K562 (cell line): ENCODE measurements around the gene SKAP1. TPM values are rescaled to one million over a fixed set of nuclear protein-coding genes. Genes with fewer than 3 reads are reported as not detected.

Source experiments
- HNRNPLL ChIP-seq: fragments of 200-400 bp; formaldehyde crosslinking; IDR thresholded peaks from 2 replicates; pipeline ENCODE4 v1.6.1; 2017; ENCODE audit warnings: low read length, low read depth, mild to moderate bottlenecking; ENCODE audit not compliant: poor library complexity, severe bottlenecking
- HOXB6 ChIP-seq: fragments of 250-450 bp; sonication (Bioruptor Pico); IDR thresholded peaks from 2 replicates; pipeline ENCODE4 v1.5.1; 2022; ENCODE audit warnings: mild to moderate bottlenecking, borderline replicate concordance
- NR2C2 ChIP-seq, 2 experiments: fragments of 200-800 bp in 1 of 2; sonication (Bioruptor generic) in 1 of 2; sonication (generic) in 1 of 2; formaldehyde crosslinking in 1 of 2; IDR thresholded peaks; 2 replicates each; pipeline versions ENCODE4 v1.6.1 to v1.8.0; 2016 to 2022; ENCODE audit warnings: mild to moderate bottlenecking in 1 of 2, missing compliant biosample characterization in 1 of 2, missing genetic modification characterization in 1 of 2, missing genetic modification reagents in 1 of 2
- SP1 ChIP-seq: sonication (generic); formaldehyde crosslinking; IDR thresholded peaks from 2 replicates; pipeline ENCODE4 v1.8.1; 2022; ENCODE audit warnings: mild to moderate bottlenecking, missing genetic modification reagents
- ZNF197 ChIP-seq: fragments of 200-800 bp; sonication (Bioruptor generic); IDR thresholded peaks from 2 replicates; pipeline ENCODE4 v1.6.1; 2016; ENCODE audit warnings: low read depth, missing genetic modification characterization, missing compliant biosample characterization
- polyA plus RNA-seq, 8 experiments: library from polyadenylated mRNA; depleted of rRNA in 4 of 8; stranded (reverse) in 5 of 8; unstranded in 3 of 8; fragments of >200 nt; fragmentation: Nextera tagmentation in 2 of 8; fragmentation: Illumina TruSeq in 1 of 8; extraction: Ambion mirVana in 2 of 8; extraction: Trizol in 1 of 8; gene quantifications; 2 replicates each; pipeline versions ENCODE4 v1.2.1 to v1.2.3, GENCODE V29; 2011 to 2014; ENCODE audit warnings: inconsistent platforms in 1 of 8, missing spikeins in 1 of 8
- total RNA-seq, 7 experiments: library from RNA; depleted of rRNA in 6 of 7; stranded (reverse); fragments of >200 nt in 6 of 7; fragmentation: Illumina TruSeq in 2 of 7; extraction: Trizol in 2 of 7; gene quantifications; 2 replicates each; pipeline versions ENCODE4 v1.2.1 to v1.2.3, GENCODE V29; 2011 to 2021; ENCODE audit warnings: low replicate concordance in 1 of 7
- TF ChIP-seq, protein P1 (sequence below): fragments of 200-400 bp; formaldehyde crosslinking; IDR thresholded peaks from 2 replicates; pipeline ENCODE4 v1.6.1; 2017; ENCODE audit warnings: mild to moderate bottlenecking, low read depth, low read length, moderate library complexity
- TF ChIP-seq, protein P2 (sequence below): sonication (generic); formaldehyde crosslinking; IDR thresholded peaks from 2 replicates; pipeline ENCODE4 v1.8.0; 2022; ENCODE audit warnings: mild to moderate bottlenecking, missing genetic modification reagents
- TF ChIP-seq, protein P3 (sequence below): fragments of 450-650 bp; IDR thresholded peaks from 2 replicates; pipeline ENCODE4 v1.6.1; 2016; ENCODE audit warnings: low read depth, mild to moderate bottlenecking, moderate library complexity
- TF ChIP-seq, protein P4 (sequence below), 2 experiments: fragments of 450-650 bp in 1 of 2; sonication (generic) in 1 of 2; formaldehyde crosslinking in 1 of 2; IDR thresholded peaks in 1 of 2; conservative IDR thresholded peaks in 1 of 2; 2 replicates each; pipeline versions ENCODE4 v1.6.1 to v1.8.1; 2016 to 2023; ENCODE audit warnings: mild to moderate bottlenecking in 2 of 2, moderate library complexity in 2 of 2, inconsistent platforms in 1 of 2, missing genetic modification reagents in 1 of 2
- TF ChIP-seq, protein P5 (sequence below): fragments of 200-800 bp; sonication (Bioruptor generic); IDR thresholded peaks from 2 replicates; pipeline ENCODE4 v1.6.1; 2016; ENCODE audit warnings: missing genetic modification characterization, missing compliant biosample characterization

Gene SKAP1
- total and polyA plus RNA-seq, 9 of the 15 experiments (the other 6 are each of a cell fraction or from before 2014, with no cell fraction given): 0.06 to 0.80 (median 0.10) TPM; not detected in 4

DNA sequence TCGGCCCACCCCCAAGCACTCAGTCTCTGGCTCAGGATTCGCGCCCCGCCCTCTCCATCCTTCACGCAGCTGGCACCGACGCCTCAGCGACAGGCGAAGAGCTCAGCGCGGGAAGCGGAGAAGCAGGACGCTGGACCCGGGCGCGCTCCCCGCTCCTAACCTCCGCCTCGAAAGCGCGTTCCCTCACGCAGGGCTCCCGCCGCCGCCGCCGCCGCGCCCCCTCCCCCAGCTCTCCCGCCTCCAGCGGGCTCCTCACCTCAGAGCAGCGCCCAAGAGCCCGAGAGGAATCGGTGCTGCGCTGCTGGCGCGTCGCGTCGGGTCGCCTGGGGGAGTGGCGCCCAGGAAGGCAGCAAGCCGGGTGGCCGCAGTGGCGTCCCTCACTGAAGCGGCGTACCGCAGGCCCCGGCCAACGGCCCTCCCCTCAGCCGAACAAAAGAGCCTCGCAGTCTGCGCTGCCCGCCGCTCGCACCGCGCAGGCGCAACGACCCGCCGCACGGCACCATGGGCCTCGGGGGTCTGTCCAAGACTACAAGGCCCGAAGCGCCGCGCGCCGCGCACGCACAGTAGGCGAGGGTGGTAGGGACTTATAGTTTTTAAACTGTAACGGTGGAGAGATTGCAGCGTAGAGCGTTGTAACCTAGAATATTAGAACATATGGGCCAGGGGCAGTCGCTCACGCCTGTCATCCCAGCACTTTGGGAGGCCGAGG, 328.8 kb downstream of the SKAP1 start, which contains the start of gene CBX1 (continued):
- TF ChIP-seq, protein P1, sequence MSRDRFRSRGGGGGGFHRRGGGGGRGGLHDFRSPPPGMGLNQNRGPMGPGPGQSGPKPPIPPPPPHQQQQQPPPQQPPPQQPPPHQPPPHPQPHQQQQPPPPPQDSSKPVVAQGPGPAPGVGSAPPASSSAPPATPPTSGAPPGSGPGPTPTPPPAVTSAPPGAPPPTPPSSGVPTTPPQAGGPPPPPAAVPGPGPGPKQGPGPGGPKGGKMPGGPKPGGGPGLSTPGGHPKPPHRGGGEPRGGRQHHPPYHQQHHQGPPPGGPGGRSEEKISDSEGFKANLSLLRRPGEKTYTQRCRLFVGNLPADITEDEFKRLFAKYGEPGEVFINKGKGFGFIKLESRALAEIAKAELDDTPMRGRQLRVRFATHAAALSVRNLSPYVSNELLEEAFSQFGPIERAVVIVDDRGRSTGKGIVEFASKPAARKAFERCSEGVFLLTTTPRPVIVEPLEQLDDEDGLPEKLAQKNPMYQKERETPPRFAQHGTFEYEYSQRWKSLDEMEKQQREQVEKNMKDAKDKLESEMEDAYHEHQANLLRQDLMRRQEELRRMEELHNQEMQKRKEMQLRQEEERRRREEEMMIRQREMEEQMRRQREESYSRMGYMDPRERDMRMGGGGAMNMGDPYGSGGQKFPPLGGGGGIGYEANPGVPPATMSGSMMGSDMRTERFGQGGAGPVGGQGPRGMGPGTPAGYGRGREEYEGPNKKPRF: no peak
- peak; percentile 87 for TF ChIP-seq SP1
- TF ChIP-seq, protein P2, sequence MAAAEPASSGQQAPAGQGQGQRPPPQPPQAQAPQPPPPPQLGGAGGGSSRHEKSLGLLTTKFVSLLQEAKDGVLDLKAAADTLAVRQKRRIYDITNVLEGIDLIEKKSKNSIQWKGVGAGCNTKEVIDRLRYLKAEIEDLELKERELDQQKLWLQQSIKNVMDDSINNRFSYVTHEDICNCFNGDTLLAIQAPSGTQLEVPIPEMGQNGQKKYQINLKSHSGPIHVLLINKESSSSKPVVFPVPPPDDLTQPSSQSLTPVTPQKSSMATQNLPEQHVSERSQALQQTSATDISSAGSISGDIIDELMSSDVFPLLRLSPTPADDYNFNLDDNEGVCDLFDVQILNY (CRISPR knock-in tag): peak; percentile 83; the same call in 1 of the 2 replicates
- TF ChIP-seq HOXB6 (CRISPR knock-in tag): no peak
- TF ChIP-seq, protein P3, sequence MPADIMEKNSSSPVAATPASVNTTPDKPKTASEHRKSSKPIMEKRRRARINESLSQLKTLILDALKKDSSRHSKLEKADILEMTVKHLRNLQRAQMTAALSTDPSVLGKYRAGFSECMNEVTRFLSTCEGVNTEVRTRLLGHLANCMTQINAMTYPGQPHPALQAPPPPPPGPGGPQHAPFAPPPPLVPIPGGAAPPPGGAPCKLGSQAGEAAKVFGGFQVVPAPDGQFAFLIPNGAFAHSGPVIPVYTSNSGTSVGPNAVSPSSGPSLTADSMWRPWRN: no peak
- peak; percentile 85 for TF ChIP-seq NR2C2 (CRISPR knock-in tag; IDR thresholded peaks at IDR 0.05)
- TF ChIP-seq NR2C2 (tag; IDR thresholded peaks at IDR 0.05): peak; percentile 93
- no peak for TF ChIP-seq ZNF197 (CRISPR knock-in tag)
- TF ChIP-seq, protein P4, sequence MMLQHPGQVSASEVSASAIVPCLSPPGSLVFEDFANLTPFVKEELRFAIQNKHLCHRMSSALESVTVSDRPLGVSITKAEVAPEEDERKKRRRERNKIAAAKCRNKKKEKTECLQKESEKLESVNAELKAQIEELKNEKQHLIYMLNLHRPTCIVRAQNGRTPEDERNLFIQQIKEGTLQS (IDR thresholded peaks at IDR 0.05): no peak
- TF ChIP-seq, protein P4 (CRISPR knock-in tag; conservative IDR thresholded peaks at IDR 0.05): 0 out of 2 replicates have a peak, but pooled peaks have one; percentile 40
- peak; percentile 97 for TF ChIP-seq HNRNPLL
- TF ChIP-seq, protein P5, sequence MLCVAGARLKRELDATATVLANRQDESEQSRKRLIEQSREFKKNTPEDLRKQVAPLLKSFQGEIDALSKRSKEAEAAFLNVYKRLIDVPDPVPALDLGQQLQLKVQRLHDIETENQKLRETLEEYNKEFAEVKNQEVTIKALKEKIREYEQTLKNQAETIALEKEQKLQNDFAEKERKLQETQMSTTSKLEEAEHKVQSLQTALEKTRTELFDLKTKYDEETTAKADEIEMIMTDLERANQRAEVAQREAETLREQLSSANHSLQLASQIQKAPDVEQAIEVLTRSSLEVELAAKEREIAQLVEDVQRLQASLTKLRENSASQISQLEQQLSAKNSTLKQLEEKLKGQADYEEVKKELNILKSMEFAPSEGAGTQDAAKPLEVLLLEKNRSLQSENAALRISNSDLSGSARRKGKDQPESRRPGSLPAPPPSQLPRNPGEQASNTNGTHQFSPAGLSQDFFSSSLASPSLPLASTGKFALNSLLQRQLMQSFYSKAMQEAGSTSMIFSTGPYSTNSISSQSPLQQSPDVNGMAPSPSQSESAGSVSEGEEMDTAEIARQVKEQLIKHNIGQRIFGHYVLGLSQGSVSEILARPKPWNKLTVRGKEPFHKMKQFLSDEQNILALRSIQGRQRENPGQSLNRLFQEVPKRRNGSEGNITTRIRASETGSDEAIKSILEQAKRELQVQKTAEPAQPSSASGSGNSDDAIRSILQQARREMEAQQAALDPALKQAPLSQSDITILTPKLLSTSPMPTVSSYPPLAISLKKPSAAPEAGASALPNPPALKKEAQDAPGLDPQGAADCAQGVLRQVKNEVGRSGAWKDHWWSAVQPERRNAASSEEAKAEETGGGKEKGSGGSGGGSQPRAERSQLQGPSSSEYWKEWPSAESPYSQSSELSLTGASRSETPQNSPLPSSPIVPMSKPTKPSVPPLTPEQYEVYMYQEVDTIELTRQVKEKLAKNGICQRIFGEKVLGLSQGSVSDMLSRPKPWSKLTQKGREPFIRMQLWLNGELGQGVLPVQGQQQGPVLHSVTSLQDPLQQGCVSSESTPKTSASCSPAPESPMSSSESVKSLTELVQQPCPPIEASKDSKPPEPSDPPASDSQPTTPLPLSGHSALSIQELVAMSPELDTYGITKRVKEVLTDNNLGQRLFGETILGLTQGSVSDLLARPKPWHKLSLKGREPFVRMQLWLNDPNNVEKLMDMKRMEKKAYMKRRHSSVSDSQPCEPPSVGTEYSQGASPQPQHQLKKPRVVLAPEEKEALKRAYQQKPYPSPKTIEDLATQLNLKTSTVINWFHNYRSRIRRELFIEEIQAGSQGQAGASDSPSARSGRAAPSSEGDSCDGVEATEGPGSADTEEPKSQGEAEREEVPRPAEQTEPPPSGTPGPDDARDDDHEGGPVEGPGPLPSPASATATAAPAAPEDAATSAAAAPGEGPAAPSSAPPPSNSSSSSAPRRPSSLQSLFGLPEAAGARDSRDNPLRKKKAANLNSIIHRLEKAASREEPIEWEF (CRISPR knock-in tag): no peak
